Activated CD4-positive, alpha-beta T cell treated with anti-CD3 and anti-CD28 coated beads, Interleukin-2, Interleukin-6, amounts not matched to agents 100 ng/mL and 50 ng/mL, durations not matched to agents 16 hours and 8 hours (primary cell): Measurements from ENCODE around the gene KAT6B.
A peak's percentile ranks its signal among the peaks of the same experiment; 100 is the strongest.

Experiments
- DNase-seq: peaks from one replicate; pipeline ENCODE4 v3.0.0-alpha.2; 2020

The KAT6B gene

DNA sequence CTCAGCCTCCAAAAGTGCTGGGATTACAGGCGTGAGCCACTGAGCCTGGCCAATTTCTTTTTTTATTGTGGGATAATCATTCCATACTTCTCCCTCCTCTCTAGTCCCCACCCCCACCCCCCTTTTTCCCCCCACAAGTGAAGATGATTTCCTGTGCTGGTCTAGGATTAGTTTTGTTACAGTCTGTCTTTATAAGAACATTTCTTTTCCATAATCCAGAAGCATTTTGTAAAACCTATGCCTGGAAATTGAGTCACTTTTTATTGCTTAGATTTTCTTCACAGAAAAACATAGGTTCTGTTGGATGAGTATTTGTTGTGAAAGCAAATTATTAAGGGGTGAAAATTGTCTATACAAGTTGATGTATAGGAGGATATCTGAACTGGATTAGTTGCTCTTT lies 98.9 kb downstream of the KAT6B start:
- DNase-seq: no peak

- DNase-seq: no peak
Observed at GRCh38 chr10:74925708-74926107, 99.3 kb downstream of the KAT6B start.

DNA sequence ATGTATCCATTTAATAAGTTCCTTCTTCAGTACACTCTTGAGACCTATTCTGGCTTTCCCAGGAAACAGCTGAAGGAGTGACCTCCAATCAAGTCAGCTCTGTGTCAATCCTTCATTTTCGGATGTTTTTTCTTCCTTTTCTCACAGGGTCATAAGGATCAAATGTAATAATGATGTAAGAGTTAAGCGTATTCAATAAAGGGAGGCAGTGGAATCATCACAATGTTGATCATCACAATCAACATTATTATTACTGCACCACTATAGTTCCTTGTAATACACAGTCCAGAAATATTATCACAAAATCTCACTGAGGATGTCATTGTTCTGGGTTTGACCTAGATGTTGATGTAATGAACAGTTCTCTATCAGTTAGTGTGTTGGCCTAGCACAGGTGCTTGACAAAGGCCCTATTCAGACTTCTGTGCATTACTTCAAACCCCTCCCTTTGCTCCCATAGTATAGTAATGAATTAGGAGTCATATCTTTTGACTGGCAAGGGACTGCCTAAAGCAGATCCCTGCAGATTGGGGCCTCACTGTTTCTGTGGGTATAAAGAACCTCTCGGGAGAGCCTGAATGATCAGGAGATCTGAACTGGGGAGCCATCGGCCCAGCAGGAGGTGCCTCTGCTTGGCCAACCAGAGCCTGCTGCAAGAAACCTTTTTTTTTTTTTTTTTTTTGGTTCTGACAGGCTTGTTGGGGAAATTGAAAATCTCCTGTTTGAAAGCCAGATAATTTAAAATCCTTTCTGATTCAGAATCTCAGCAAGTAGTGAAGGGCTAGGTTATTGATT lies 100.6 kb downstream of the KAT6B start:
- no peak for DNase-seq

DNA sequence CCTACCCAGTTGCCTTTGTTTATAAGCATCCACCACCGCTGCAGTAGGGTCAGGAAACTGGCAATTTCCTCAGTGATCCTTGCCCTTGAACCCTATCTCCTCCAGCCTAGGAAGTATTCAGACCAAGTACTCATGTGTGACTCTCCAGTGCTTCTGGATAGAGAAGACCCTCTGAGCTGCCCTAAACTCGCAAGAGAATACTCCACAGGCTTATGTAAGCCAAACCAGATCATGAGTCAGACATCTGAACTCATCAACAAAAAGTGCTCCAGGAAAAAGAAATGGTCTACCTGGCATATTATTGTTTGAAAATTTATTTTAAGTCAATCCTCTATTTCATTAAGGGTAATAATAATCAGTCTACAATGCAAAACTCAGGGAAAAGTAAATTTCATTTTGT lies 101.3 kb downstream of the KAT6B start:
- DNase-seq: no peak

- DNase-seq: no peak
Observed at GRCh38 chr10:74928742-74929191, 102.4 kb downstream of the KAT6B start.

DNA sequence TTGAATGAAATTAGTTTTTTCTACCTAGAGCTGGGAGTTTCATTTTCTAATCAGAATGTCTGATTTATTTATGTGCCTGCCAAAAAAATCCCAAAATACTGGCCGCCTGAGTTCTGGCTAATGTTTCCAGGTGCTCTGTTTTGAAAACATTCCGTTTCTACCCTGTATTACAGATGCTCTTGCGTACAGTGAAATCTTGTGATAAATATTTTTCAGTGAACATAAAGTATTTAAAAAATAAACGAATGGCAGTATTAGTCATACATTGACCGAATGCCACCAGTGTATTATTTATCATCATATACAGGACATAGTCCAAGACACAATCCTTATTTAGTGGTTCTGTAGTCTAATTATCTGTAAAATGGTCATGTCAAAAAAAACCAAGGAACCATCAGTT lies 102.8 kb downstream of the KAT6B start:
- DNase-seq: no peak

GRCh38 chr10:74930965-74931364 lies 104.6 kb downstream of the KAT6B start:
- DNase-seq: no peak

DNA sequence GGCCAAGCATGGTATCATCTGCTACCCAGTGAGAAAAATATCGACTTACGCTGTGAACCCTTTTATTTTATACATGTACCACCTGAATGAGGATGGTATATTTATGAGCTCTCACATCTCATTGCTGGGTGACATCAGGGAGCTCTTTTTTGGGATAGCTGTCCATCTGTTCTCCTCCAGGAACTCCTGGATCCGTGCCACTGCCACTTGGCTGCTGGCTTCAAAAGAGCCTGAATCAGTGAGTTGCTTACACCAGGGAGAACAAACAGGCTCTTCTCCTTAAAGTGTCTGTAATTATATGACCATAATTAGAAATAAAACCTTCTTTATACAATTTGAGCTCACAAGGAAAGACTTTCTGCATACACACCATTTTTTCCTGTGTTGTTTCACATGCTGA lies 106.2 kb downstream of the KAT6B start:
- no peak for DNase-seq

DNA sequence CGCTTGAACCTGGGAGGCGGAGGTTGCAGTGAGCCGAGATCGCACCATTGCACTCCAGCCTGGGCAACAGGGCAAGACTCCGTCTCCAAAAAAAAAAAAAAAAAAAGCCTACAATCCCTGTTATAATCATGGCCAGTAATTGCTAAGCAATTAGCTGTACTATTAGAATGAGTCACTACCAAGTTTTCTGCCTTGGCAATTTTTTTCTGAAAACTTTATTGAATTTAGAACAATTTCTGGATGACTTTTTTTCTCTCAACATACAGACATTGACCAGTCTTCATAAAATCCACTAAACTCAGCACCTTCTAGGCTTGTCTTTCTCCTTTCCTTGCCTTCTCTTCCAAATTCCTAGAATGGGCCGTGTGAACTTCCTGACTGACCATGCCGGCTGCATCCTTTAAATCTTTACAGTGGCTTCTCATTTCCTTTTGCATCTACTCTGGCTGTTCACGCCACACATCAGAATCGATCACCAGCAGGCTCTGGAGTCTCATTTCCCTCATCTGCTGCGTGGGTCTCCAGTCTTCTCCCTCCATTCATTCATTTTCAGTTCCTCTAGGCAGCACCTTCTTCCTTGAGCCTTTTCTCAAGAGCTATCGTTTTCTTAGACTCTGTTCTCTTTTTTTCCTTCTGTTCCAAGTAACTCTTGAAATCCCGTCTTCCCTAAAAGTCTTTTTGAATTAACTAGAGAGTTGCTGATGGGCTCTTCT lies 107.9 kb downstream of the KAT6B start:
- no peak for DNase-seq

GRCh38 chr10:74936577-74937265 lies 110.3 kb downstream of the KAT6B start:
- DNase-seq: no peak

GRCh38 chr10:74937266-74937856 lies 111.0 kb downstream of the KAT6B start:
- DNase-seq: no peak

DNA sequence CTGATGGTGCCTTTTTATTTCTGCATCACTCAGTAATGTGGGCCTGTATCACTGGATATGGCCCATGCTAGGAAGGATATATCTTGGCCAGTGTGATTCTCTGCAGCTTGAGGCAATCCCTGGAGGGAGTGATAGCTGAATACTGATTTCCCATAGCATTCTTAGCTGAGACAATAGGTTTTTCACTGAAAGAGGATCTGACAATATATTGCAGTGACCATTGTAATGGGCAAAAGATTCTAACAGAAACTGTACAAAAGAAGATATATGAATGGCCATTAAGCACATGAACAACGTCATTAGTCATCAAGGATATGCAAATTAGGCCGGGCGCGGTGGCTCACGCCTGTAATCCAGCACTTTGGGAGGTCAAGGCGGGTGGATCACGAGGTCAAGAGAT lies 117.8 kb downstream of the KAT6B start:
- no peak for DNase-seq

DNA sequence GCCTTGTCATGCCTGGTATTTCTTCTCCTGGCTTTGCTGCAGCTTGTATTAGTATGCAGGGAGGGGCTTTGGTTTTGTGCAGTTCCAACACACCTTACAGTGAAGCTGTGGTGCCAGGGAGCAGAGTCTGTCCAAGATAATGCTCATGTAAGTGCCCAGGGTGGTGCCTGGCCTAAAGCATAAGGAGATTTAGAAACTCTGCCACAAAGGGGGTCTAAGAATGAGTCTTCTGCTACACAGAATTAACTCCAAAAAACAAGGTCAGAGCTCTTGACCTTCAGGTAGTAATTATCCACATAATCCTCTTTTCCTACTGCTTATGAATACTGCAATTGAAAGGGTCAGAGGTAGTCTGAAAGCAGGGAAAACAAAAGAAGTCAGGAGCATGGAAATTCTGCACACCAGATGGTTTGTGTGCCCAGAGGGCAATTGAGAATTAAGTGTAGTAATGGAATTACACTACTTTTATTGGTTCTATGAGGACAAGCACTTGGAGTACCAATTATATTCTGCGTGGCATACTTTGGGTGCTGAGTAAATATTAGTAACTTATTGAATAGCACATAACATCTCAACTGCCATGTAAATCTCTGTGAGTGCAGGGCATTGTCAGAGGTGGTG lies 121.5 kb downstream of the KAT6B start:
- no peak for DNase-seq

GRCh38 chr10:74949034-74949832 lies 122.8 kb downstream of the KAT6B start:
- peak; percentile 12 for DNase-seq

DNA sequence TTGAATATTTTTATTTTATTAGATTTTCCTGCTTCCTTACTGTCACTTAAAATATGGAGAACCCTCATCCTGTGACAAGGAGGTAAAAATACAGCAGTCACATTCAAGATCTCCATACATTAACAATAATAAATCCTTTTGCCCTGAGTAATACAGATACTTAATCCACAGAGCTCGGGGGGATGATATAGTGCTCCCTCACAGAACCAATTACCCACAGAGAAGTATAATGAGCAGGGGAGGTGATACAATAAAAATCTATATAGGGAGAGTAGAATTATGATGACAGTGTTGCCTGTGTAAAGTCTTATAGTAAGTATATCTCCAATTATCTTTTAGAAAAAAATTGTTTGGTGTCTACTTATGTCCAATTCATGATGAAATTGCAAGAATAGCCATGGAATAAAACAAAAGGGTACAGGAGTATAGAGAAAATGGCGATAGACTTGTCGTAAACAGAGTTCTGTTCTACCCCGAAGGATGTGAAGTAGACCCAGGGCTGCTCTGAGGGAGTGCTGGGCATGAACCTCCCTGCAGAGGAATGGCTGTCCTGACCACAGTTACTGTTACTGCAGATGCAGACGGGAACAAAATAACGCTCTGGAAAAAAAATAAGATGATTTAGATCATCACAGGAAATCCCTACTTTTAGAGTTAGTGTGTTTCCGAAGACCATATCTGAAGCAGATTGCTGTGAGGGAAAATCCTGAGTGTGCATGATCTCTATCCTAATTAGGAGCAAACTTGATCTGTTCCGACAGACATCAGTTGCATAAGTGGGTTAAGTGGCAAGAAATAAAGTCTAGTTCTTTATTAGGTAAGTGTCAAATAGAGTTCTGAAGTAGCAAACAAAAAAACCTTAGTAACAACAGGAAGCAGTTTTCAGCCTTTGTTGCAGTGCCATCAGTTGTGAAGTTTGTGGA lies 123.7 kb downstream of the KAT6B start:
- no peak for DNase-seq

DNA sequence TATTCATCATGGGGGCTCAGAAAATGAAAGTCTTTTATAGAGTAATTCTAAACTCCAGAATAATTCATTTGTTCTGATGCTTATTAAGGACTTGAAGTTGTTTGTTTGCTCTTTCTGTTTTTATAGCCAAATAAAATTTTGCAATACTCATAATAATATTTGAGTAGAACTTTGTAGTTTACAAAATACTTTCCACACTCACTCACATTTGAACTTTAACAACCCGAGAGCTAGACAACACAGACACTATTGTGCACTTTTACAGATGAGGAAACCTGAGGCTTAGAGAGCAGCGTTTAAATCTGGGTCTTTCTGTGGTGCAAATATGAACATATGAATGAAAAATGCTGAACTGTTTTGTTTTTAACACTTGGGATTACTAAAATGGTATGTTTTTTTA lies 126.8 kb downstream of the KAT6B start:
- DNase-seq: no peak

- DNase-seq: no peak
Observed at GRCh38 chr10:74955796-74956195, 129.4 kb downstream of the KAT6B start.

GRCh38 chr10:74956555-74957111 lies 130.2 kb downstream of the KAT6B start:
- DNase-seq: no peak

DNA sequence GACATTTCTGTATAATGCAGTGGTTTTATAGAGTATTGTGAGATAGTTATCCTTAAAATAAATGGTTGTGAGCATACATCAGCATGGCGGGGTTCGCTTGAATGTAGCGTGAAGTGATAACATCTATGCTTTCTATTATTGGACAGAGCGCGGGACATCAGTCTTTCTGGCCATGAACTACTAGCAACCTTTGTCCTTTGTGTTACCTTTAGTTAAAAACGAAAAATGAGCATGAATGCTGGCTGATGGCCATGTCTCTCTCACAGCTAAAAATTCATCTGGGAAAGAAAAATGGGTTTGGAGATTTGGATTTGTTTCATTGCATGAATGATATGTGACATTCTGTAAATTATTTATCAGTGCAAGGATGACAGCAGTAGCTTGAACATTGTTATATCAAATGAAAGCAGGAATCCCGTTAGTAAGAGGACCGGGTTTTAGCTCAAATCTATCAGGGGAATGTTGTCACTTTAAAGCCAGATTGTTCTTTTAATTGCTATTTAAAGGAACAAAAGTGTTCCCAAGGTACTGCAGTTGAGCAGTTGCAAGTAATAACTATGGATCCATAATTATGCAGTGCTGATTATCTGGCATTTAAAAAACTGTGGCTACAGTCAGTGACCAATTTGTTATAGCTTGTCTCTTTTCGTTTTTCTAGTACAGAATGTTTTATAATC lies 131.0 kb downstream of the KAT6B start:
- DNase-seq: no peak

DNA sequence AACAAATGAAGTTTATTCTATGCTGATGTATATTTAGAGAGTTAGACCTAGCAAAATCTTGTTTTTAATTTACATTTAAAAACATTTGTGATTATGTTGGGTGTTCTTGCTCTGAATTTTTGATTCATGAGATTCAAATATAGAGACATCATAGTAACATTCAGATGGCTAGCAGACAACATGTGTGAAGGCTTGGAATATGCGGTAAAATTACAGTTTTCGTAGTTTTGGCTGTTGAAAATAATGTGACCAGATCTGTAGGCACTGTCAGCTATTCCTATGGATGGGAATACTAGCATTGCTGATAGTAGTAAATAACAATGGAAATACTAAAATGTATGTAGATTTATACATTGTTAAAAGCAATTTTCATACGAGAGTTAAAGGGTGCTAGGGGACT lies 131.9 kb downstream of the KAT6B start:
- DNase-seq: no peak
